Panc1 (cell line): ENCODE data around the gene PDE9A.

ENCODE experiments used
- CTCF ChIP-seq: fragments of 450-650 bp; IDR thresholded peaks from 2 replicates; pipeline ENCODE4 v1.5.1; 2017; ENCODE audit warnings: mild to moderate bottlenecking
- POLR2AphosphoS5 ChIP-seq: IDR thresholded peaks from 2 replicates; pipeline ENCODE4 v1.6.1; 2012; ENCODE audit warnings: mild to moderate bottlenecking, low read depth, low read length, moderate library complexity
- REST ChIP-seq, 2 experiments: IDR thresholded peaks; 2 replicates each; pipeline ENCODE4 v1.6.1; 2011 to 2012; ENCODE audit warnings: low read depth in 2 of 2, control low read depth in 1 of 2, low read length in 1 of 2, mild to moderate bottlenecking in 1 of 2, moderate library complexity in 1 of 2; ENCODE audit not compliant: insufficient read depth in 1 of 2
- SIN3A ChIP-seq: IDR thresholded peaks from 2 replicates; pipeline ENCODE4 v1.6.1; 2012; ENCODE audit warnings: low read depth, mild to moderate bottlenecking, low read length, moderate library complexity, borderline replicate concordance; ENCODE audit not compliant: insufficient read depth
- TCF7L2 ChIP-seq: IDR thresholded peaks from 2 replicates; pipeline ENCODE4 v1.6.1; 2011; ENCODE audit warnings: mild to moderate bottlenecking, low read depth, low read length, inconsistent platforms

- no peak for TF ChIP-seq POLR2AphosphoS5
- TF ChIP-seq CTCF: no peak
- TF ChIP-seq SIN3A: no peak
- TF ChIP-seq REST (IDR thresholded peaks at IDR 0.05; ENCODE audit: insufficient read depth in 1 of 2, low read depth in 2 of 2, low read length in 1 of 2): no peak
- TF ChIP-seq TCF7L2: no peak
Measured at GRCh38 chr21:42735061-42735460, 81.6 kb downstream of the PDE9A start.
